ENCODE results near the gene TAGLN2. TPM values are rescaled to one million over a fixed set of nuclear protein-coding genes. Genes with fewer than 3 reads are reported as not detected.

Gene TAGLN2
- polyA plus RNA-seq, 1 experiment = 400 TPM

DNA sequence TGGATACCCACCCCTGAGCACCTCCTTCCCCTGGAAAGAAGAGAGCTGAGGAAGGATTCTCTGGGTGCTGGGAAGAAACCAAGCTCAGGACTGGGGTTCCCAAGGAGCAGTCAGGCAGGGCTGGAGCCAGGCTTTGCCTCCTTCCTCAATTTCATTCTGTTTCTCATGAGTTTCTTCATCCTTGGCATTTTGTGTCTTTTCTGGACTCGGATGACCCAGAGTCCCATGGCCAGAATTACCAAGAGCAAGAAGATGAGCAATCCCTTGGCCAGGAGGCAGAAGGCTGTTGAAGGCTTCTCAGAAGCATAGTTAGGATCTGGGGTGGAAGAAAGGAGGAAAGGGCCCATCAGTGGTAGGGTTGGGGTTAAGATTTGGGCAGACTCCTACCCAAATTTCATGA, 26.2 kb upstream of the TAGLN2 start:
- no peak overlapping the region for H3K27ac ChIP-seq (ENCODE audit: low read depth, low read length)
- TF ChIP-seq, protein P1, sequence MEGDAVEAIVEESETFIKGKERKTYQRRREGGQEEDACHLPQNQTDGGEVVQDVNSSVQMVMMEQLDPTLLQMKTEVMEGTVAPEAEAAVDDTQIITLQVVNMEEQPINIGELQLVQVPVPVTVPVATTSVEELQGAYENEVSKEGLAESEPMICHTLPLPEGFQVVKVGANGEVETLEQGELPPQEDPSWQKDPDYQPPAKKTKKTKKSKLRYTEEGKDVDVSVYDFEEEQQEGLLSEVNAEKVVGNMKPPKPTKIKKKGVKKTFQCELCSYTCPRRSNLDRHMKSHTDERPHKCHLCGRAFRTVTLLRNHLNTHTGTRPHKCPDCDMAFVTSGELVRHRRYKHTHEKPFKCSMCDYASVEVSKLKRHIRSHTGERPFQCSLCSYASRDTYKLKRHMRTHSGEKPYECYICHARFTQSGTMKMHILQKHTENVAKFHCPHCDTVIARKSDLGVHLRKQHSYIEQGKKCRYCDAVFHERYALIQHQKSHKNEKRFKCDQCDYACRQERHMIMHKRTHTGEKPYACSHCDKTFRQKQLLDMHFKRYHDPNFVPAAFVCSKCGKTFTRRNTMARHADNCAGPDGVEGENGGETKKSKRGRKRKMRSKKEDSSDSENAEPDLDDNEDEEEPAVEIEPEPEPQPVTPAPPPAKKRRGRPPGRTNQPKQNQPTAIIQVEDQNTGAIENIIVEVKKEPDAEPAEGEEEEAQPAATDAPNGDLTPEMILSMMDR (IDR thresholded peaks at IDR 0.05; ENCODE audit: low read depth, low read length) = no peak
- POLR2A ChIA-PET = no interaction called here
- no peak for DNase-seq (ENCODE audit: low read depth, low spot score)
- H3K9me3 ChIP-seq (ENCODE audit: control insufficient read depth, insufficient read depth, low read length) = no peaks in the 10 kb centered on the region
- CTCF ChIA-PET = interaction anchor here (8.2 kb wide), 1 partner anchor 55 kb away, joined by 81 read pairs; no protein-coding TSS in a partner anchor
- H3K4me3 ChIP-seq (ENCODE audit: low read depth, low read length) = no peak overlapping the region
- H3K27me3 ChIP-seq (ENCODE audit: control insufficient read depth, insufficient read depth, low read length) = peaks cover 19% of the 10 kb centered on the region

DNA sequence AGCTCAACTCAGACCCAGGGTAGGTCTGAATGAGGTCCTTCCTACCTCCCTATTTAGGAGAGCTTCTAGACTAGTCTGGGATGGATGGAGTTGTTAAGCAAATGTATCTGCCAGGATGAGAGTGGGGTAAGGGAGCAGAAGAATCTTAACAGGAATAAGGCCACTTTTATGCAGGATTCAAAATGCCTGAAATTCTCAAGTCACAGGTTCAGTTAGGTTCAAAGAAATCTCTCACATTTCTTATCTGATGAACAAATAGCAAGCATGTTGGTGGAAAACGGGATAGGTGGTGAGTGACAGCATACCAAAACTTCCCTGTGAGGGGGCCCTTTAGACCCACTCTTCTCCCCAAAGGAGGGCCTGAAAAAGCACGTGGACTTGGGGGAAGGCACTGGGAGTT, 25.7 kb upstream of the TAGLN2 start:
- ChIA-PET CTCF (interaction anchor here (8.2 kb wide), 1 partner anchor 56 kb away, joined by 81 read pairs; no protein-coding TSS in a partner anchor), POLR2A (no interaction called here)
- TF ChIP-seq, protein P1 (IDR thresholded peaks at IDR 0.05; ENCODE audit: low read depth, low read length) = no peak

DNA sequence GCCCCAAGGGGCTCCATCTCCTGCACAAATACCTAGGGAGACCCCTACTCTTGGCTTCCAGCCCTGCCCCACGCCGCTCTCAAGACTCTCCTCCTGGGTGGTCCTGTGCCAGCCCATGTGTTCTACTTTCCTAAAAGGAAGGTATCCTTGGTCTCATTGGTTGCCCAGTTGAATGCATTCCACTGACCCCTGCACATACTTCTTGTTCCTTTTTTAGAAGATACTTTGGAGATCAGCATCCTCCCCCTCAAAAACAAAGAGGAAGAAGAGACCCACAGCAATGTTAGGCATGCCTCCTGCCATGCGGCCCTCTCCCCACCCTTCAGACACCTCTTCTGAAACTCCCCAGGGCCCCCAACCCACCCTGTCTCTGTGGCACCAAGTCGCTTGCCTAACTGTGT, 24.7 kb upstream of the TAGLN2 start:
- POLR2A ChIA-PET = no interaction called here

More for the DNA sequence above, 25.7 kb upstream of the TAGLN2 start:
- H3K27ac ChIP-seq (ENCODE audit: low read depth, low read length) = no peak overlapping the region
- DNase-seq (ENCODE audit: low read depth, low spot score) = no peak
- no peaks in the 10 kb centered on the region for H3K9me3 ChIP-seq (ENCODE audit: control insufficient read depth, insufficient read depth, low read length)
- no peak overlapping the region for H3K4me3 ChIP-seq (ENCODE audit: low read depth, low read length)
- H3K27me3 ChIP-seq (ENCODE audit: control insufficient read depth, insufficient read depth, low read length) = peaks cover 24% of the 10 kb centered on the region

DNA sequence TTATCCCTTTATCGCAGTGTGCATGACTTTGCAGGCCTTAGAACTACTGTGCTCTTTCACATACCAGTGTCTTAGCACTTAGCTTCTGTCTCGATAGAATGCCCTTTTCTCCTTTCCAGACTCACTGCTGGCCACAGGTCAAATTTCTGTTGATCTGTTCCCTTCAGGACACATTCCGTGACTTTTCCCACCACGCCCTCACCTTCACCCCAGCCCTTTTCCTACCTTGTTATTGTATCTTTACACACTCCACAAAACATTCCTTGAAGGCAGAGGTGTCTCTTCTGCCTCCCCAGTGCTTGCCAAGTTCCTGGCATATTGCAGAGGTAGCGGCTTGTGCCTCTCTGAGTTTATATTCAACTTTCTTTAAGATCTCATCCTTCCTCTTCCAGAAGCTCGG, 23.8 kb upstream of the TAGLN2 start:
- H3K27ac ChIP-seq (ENCODE audit: low read depth, low read length) = no peak overlapping the region
- H3K27me3 ChIP-seq (ENCODE audit: control insufficient read depth, insufficient read depth, low read length) = peaks cover 41% of the 10 kb centered on the region
- DNase-seq (ENCODE audit: low read depth, low spot score) = no peak
- H3K4me3 ChIP-seq (ENCODE audit: low read depth, low read length) = no peak overlapping the region
- ChIA-PET CTCF (interaction anchor here (8.2 kb wide), 1 partner anchor 57 kb away, joined by 81 read pairs; no protein-coding TSS in a partner anchor), POLR2A (no interaction called here)
- TF ChIP-seq, protein P1 (IDR thresholded peaks at IDR 0.05; ENCODE audit: low read depth, low read length) = no peak
- no peaks in the 10 kb centered on the region for H3K9me3 ChIP-seq (ENCODE audit: control insufficient read depth, insufficient read depth, low read length)

More for the DNA sequence above, 24.7 kb upstream of the TAGLN2 start:
- H3K27me3 ChIP-seq (ENCODE audit: control insufficient read depth, insufficient read depth, low read length) = peaks cover 33% of the 10 kb centered on the region
- CTCF ChIA-PET = interaction anchor here (0.7 to 8.2 kb wide), 2 partner anchors 15 to 57 kb away, joined by 3 to 81 read pairs; no protein-coding TSS in a partner anchor
- no peaks in the 10 kb centered on the region for H3K9me3 ChIP-seq (ENCODE audit: control insufficient read depth, insufficient read depth, low read length)
- H3K27ac ChIP-seq (ENCODE audit: low read depth, low read length) = no peak overlapping the region
- TF ChIP-seq, protein P1 (IDR thresholded peaks at IDR 0.05; ENCODE audit: low read depth, low read length) = no peak
- no peak for DNase-seq (ENCODE audit: low read depth, low spot score)
- no peak overlapping the region for H3K4me3 ChIP-seq (ENCODE audit: low read depth, low read length)

DNA sequence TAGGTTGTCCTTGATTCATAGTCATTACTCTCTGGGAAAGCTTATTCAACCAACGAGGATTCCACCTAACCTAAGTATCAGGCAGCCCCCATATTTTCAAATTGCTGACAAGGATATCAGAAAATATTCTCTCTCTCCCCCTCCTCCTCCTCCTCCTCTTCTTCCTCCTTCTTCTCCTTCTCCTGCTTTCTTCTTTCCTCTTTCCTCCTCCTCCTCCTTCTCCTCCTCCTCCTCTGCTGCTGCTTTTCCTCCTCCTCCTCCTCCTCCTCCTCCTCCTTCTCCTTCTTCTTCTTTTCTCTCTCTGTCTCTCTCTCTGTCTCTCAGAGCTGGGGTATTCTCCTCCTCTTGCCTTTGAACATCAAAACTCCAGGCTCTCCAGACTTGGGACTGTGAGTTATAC, 22.6 kb upstream of the TAGLN2 start:
- CTCF ChIA-PET = interaction anchor here (2.7 to 5.6 kb wide), 2 partner anchors 58 to 149 kb away, joined by 12 to 75 read pairs; no protein-coding TSS in a partner anchor
- Histone ChIP-seq H3K27ac (ENCODE audit: low read depth, low read length) (no peak overlapping the region), H3K27me3 (ENCODE audit: control insufficient read depth, insufficient read depth, low read length) (peaks cover 52% of the 10 kb centered on the region), H3K9me3 (ENCODE audit: control insufficient read depth, insufficient read depth, low read length) (no peaks in the 10 kb centered on the region), H3K4me3 (ENCODE audit: low read depth, low read length) (no peak overlapping the region)
- POLR2A ChIA-PET = no interaction called here
- TF ChIP-seq, protein P1 (IDR thresholded peaks at IDR 0.05; ENCODE audit: low read depth, low read length) = no peak
- no peak for DNase-seq (ENCODE audit: low read depth, low spot score)

Measured in AG04450 (cell line).